Stimulated activated CD4-positive, alpha-beta T cell treated with anti-CD3 and anti-CD28 coated beads, Interleukin-12 subunit alpha, Interleukin-12 subunit beta, amount 100 ng/mL, for 4 hours (primary cell): ENCODE measurements around the gene TMOD4.
A peak's percentile ranks its signal among the peaks of the same experiment; 100 is the strongest.

ENCODE experiments used
- DNase-seq: peaks from one replicate; pipeline ENCODE4 v3.0.0-alpha.2; 2020

TMOD4 gene

GRCh38 chr1:151137789-151138188, 38.0 kb downstream of the TMOD4 start:
- DNase-seq = no peak

GRCh38 chr1:151135433-151136385, 40.1 kb downstream of the TMOD4 start:
- DNase-seq = no peak

- DNase-seq = no peak
Measured at GRCh38 chr1:151134991-151135390, 40.8 kb downstream of the TMOD4 start.

GRCh38 chr1:151134396-151134795, 41.4 kb downstream of the TMOD4 start:
- DNase-seq = no peak

GRCh38 chr1:151133018-151133806, 42.6 kb downstream of the TMOD4 start:
- DNase-seq = no peak

GRCh38 chr1:151132335-151133017, 43.3 kb downstream of the TMOD4 start:
- no peak for DNase-seq

GRCh38 chr1:151131701-151132334, 44.0 kb downstream of the TMOD4 start:
- no peak for DNase-seq

- DNase-seq = peak; percentile 75
Measured at GRCh38 chr1:151130987-151131586, 44.7 kb downstream of the TMOD4 start.

- DNase-seq = no peak
Measured at GRCh38 chr1:151128800-151129199, 47.0 kb downstream of the TMOD4 start.

GRCh38 chr1:151124763-151125403, 50.9 kb downstream of the TMOD4 start:
- DNase-seq = no peak
